HG02763 (cell line): ENCODE results near the gene C16orf96.
A peak's percentile ranks its signal among the peaks of the same experiment; 100 is the strongest.

ENCODE experiments used
- ATAC-seq: cut with Tn5 transposase; IDR thresholded peaks from one replicate; pipeline ENCODE4 v1.9.1; 2021; ENCODE audit warnings: mild to moderate bottlenecking, moderate library complexity; ENCODE audit not compliant: unreplicated experiment

The C16orf96 gene

DNA sequence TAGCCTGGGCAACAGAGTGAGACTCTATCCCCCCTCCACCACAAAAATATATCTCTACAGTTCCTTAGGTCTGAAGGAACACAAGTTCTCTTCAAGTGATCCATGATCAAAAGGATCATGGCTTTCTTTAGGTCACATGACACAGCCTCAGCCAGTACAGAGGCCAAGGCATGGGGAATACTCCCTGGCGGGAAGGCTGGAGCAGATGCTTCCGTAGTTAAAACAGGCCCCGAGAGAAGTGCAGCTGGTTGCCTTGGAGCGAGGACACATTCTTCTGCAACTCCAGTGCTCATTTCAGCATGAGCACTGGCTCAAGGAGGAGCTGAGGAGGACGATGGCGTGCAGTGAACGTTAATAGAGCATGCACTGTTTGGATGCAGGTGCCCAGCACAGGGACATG lies 31.1 kb upstream of the C16orf96 start:
- ATAC-seq: no peak

DNA sequence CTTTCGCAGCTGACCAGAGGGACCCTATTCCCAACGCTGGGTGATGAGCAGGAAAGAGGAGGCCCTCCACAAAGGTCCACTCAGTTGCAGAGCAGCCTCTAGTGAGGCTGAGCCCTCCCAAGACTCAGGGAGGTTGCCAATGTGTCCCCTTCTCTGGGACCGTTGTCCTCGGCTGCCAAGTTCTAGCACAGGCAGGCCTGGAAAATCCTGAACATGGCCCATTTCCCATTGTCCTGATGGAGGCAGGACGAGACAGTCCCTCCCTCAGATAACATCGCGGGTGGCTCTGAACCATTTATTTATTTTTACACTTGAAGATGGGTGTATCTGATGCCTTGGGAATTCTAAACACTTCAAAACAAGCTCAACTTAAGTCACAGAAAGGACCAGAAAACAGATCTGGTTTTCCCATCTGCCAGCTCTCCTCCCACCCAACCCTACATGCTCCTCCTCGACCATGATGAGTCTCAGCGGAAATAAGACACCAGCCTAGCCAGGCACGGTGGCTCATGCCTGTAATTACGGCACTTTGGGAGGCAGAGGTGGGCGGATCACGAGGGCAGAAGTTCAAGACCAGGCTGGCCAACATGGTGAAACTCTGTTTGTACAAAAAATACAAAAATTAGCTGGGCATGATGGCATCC lies 30.4 kb upstream of the C16orf96 start:
- no peak for ATAC-seq

DNA sequence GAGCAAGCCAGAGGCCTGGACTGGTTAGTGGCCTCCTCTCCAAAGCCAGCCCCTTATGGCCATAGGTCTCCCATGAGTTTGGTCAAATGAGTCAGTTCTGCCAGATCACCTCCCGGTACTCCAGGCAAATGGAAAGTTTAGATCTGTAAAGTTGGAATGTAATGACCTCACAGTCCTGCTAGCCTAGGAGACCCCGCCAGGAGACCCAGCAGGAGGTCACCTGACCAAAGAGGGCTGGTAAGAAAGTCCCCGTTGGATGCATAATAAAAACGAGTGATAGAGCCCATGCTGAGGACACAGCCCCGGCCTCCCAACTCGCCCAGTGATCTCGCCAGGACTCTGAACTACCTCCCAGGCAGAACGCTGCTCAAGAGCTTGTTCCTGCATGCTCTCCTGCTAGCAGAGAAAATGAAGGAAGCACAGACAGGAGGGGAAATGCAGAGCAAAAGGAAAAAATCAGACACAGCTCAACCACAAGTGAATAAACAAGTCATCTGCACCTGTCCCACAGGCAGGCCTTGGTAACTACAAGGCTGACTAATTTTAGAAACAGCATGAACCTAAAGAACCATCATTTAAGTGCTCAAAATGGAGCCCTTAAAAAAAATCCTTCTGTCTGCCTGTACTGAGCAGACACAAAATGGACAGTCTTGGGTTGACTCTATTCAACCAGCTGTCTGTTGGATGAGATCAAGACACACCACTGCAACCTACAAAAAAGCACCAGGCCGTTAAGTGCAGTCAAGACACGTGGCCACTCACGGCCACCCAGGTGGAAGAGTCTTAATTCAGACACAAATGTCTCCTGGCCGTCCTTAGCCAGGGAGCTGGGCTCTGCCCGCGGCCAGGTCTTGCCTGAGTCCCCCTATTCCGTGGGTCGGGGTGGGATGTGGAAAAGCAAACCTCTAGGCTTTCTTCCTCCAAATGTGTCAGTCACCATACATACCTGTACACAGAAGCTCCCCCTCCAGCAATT lies 26.8 kb upstream of the C16orf96 start:
- no peak for ATAC-seq

DNA sequence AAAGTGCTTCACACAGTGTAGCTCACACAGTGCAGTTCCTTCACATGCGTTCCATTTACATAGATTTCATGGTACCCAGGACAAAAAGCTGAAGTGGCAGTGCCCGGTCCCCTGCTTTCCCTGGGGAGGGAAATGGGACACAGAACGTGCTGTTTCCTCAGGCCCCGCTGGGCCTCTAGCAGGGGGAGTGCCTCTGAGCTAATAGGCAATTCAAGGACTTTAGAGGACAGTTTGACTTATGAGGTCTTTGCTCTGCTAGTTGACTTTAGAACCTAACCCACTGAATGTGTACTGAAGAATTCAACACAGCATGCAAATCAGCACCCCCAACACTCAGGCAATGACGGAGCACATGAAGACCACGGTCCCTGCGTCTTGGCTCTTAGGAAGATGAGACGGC lies 24.3 kb upstream of the C16orf96 start:
- ATAC-seq: no peak

DNA sequence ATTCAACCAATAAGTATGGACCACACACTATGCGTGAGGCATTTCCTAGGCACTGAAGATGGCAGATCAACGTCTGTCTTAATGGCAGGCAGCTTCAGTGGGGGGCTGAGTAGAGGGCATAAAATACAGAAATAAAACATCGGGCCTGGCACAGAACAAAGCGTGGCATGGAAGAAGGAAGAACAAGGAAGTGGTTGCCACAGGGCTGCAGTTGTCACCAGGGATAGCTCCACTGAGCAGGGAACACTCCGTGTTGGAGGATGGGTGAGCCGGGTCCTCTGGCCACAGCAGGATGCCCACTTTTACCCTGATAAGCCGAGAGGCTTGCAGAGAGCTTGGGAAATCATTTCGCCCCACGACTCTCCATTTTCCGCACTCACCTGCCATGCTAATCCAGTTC lies 23.9 kb upstream of the C16orf96 start:
- no peak for ATAC-seq

DNA sequence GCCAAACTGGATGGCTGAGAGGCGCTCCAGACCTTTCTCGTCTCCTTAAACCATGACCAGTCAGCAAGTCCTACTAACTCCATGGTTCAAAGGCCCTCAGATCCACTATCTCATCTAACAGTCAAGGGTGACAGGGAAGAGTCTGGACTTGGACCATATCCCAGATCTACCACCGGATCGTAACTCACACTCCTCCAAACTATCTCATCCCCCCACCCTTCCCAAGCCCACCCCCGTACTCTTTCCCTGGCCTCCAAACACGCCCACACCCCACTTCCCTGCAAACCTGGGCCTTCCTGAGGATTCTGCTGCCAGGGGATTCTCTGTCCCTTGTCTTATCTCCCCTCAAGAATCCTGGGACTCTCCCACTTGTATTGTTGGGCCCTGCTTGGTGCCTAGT lies 22.6 kb upstream of the C16orf96 start:
- no peak for ATAC-seq

DNA sequence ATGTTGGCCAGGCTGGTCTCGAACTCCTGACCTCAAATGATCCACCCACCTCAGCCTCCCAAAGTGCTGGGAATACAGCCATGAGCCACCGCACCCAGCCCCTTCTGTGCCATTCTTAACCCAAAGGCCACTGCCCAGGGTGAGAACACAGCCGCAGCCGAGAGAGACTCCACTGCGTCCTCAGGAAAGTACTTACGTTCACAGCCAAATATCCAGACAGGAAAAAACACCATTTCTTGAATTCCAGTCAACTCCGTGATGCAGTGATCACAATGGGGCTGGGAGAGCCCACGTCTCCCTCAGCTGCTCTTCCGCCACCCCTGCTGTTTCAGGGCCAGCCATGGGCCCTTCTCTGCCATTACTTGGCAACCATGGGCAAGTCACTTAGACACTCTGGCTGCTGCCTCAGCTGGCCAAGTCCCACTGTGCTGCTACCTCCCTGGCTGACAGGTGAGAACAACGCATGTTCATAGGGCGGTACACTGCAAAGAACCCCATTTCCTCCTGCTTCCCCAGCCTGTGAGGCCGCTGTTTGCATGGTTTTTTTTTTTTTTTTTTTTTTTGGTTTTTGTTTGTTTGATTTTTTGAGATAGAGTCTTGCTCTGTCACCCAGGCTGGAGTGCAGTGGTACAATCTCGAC lies 21.9 kb upstream of the C16orf96 start:
- no peak for ATAC-seq

DNA sequence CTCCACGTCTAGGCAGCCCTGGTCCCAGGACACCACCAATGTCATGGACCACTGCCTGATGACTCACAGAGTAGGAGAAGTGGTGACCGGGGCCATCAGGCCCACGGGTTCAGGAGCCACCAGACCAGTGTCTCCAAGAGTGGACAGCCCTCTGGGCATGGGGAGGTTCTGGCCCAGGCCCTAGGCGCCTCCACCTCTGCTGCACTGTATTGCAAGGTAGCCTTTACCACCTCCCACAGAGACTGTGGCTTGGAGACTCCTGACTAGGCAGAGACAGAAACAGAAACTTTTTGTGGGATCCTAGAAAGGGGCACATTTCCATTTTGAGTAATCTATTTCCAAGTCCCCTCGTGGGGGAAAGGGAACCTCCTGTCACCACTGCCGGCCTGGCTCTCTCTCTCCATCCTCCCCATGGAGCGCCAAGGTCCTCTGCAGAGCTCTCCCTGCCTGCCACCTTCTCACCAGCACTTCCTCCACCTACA lies 20.5 kb upstream of the C16orf96 start:
- no peak for ATAC-seq

DNA sequence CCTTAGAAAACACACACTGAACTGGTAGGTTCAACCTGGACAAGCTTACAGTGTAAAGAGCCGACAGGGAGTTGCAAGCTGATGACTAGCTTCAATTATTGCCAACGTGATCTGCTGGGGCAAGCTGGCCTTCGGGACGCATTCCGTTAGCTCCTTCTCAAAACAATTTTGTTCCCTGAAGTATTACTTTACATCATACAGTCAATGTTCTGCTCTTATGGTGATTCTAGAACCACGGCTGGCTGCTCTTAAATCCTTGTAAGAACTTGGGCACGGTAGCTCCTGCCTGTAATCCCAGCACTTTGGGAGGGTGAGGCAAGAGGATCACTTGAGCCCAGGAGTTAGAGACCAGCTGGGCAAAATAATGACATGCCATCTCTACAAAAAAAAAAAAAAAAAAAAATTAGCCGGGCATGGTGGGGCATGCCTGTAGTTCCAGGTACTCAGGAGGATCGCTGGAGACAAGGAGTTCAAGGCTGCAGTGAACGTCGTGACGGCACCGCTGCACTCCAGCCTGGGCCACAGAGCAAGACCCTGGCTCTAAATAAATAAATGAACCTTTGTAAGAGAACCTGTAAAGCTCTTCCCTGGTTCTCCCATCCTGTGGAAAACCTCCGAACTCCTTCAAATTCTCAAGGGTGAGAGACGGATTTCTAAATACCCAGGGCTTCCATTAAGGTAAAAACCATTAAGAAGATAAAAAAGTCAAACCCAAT lies 19.6 kb upstream of the C16orf96 start:
- ATAC-seq: no peak

DNA sequence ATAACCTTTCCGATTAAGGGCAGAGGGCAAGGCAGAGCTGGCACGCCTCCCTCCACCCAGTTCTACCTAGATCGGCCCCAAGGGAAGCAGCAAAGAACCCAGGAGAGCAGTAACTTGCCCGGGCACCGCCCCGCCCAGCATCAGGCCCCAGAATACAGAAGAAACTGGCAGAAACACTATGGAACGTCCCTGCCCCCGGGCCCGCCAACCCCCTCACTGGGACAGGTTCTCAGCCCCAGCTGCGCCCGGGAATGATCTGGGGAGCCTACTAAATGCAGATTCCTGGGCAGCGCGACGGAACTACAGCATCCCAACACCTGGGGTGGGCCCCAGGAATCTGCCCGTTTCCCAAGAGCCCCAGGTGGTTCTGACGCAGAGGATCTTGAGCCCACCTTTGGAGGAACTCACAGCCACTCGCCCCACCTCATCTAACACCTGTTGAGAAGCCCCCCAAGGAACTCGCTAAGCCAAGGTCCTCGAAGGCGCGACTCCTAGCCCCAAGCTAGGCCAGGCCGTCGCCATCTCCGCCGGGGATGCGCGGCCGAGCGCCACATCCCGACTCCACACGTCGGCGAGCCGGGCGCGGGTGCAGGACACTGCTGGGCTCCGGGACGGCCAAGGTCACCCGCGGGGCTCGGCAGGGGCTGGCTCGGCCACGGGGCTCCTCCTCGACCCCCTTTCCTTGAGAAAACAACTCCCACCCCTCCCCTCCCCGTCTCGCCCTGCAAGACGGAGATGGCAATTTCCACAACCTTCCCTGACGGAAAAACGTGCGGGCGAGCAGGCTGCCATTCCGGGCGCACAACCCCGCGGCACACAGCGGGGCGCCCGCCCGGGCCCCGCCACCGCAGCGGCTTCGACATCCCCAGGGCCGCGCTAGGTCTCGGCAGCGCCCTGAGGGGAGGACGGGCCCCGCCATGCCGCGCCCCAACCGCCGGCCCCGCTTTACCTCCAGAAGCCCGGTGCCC lies 18.5 kb upstream of the C16orf96 start:
- peak; percentile 6 for ATAC-seq

DNA sequence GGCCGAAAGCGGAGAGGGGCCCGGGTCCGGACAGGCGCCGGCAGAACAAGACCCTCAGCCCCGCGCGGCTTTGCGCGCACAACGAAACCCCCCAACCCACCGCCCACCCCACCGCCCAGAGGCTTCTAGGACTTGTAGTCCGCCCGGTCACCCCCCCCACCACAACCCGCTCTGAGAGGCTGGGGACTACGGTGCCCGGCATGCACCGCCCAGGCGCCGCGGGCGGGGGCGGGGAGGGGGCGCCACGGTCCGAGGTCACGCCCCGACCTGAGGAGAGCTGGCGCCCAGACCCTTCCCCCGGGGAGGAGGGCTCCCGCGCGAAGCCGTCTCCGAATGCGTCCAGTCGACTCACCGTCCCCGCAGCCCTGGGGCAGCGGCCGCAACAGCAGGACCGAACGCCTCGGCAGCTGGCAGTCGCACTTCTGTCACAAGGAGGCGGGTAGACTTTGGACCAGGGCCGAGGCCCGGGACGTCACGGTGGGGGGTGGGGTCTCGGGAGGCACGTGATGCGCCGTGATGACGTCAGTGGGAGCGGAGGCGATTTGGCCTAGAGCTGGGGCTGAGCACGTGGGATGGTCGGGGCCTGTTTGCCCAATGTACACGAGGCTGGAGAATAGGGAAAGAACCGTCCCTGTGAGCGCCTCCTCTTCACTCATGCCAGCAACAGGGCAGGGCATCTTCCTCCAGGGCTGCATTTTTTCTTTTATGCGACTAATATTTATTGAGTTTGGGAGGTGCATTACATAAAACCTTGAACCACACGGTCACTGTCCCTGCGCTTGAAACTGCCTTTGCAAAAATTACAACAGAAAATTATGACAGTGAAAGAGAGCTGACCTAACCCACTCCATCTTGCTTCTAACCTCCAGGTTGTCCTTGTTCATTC lies 17.5 kb upstream of the C16orf96 start, which contains the start of gene CDIP1:
Gene CDIP1, minus strand, starts transcription at position 424 of the 886 bp plus-strand sequence. CDS start 24,643 bp downstream, outside the sequence.
- ATAC-seq: peak; percentile 68

DNA sequence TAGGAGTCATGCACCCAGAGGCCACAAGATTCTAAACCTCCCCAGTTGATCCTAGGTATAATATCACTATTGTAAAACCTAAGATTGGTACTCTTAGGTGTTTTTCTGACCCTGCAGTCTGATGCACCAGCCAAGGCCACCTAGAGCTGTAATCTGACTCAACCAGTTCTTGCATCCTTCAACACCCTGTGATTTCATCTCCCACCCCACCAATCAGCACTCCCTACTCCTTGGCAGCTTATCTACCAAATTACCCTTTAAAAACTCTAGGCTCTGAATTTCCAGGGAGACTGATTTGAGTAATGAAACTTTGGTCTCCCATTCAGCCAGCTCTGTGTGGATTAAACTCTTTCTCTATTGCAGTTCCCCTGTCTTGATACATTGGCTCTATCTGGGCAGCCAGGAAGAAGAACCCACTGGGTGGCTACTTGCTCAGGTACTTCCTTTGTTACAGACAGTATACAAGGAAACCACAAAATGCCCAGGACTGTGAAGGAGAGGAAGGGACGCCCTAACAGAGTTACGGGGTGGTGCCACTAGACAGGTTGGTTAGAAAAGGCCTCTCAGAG lies 16.3 kb upstream of the C16orf96 start:
- no peak for ATAC-seq

DNA sequence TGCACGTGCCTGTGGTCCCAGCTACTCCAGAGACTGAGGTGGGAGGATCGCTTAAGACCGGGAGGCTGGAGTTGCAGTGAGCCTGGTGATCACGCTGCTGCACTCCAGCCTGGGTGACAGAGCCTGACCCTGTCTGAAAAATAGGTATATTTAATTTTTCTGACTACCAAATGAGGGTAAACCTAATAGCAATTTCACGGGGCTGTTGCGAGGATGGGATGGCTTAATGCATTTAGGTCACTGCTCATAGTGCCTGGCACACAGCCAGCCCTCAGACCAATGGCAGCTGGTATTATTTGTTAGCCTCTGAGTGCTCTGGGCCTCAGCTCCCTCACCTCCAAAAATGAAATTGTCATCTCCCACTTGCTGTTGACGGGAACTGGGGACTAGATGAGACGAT lies 11.7 kb upstream of the C16orf96 start:
- no peak for ATAC-seq

DNA sequence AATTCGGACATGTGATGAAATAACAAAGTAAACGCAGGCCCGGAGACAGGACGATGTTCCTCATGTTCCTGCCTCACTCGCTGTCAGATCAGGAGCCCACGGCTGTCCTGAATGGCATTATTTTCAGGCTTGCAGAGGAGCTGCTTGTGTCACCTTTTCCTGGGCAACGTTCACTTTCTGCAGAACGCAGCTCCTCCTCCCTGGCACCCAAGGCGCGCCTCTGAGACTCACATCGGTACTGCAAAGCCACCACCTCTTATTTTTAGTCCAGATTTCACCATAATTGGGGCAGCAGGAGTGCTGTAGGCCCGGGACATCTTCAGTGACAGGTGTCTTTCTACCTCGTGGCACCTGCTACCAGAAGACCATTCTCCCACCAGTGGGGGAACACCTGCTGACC lies 8.0 kb upstream of the C16orf96 start:
- ATAC-seq: no peak

DNA sequence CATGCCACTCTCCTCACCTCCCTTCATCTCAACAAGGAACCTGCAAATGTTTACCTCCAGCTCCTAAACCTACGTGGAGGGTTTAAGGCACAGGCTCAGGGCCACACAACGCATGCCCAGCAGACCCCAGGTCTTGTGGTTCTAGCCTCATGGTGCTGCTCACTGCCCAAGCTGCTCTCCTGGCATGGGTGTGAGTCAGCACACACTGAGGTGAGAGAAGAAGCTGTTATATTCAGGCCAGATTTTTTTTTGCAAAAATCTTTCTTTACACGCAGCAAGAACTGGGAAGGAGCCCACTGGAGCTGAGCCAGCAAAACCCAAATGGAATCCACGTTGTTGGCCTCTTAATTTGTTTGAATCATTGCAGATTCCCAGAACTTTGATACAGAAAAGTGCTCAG lies 5.5 kb upstream of the C16orf96 start:
- ATAC-seq: no peak

DNA sequence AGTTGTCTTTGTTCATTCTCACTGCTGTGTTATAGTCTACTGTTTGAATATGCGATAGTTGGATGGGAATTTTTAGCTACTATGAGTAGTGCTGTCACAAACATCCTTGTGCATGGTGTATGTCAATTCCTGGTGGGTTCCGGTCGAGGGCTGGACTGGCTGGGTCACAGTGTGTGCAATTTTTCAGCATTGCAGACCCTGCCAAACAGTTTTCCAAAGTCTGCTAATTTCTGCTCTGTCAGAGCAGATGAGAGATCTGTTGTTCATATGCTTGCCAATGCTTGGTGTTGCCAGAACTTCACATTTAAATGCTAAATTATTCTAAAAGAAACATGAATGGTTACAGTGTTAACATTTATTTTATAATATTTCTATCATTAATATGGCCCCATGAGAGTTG lies 3.6 kb upstream of the C16orf96 start:
- ATAC-seq: no peak

DNA sequence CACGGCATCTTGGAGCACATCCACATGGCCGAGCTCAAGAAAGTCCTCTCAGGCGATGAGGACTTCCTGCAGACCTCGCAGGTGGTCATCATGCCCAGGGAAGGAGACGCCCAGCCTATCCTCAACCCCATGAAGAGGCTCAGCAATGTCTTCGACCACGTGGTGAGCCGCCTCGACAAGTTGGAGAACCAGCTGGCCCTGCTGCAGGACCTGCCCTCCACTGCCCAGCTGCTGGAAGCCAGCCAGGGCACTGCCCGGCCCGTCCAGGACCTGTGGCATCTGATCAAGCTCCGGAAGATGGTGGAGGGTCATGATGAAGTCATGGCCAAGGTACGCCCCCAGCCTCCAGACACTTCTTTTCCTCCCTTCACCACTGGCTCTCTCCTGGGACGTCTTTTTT lies 440 bp downstream of the C16orf96 start:
- no peak for ATAC-seq

DNA sequence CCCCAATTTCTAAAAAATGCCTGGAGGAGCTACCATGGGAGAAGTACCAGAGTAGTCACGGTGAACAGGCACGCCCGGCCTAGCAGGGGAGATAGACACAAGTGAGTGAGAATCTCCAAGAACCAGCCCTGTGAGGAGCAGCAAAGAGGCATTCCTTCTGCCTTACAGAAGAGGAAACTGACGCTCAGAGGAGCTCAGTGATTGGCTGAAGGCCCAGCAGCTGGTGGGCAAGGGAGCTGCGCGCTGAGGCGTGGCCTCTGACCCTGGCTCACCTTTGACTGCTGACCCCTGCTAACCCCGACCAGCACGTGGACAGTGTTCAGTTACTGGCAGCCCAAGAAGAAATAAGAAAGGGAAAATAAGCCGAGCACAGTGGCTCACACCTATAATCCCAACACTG lies 1.8 kb downstream of the C16orf96 start:
- ATAC-seq: no peak
